MCF 10A (cell line): ENCODE measurements around the gene RRAGA. TPM values are rescaled to one million over a fixed set of nuclear protein-coding genes. Genes with fewer than 3 reads are reported as not detected.

Experiments used
- total RNA-seq: library from RNA; stranded (reverse); gene quantifications from 2 replicates; pipeline ENCODE4 v1.2.3, GENCODE V29; 2022

RRAGA gene
- total RNA-seq, 1 experiment from 2014 or later: 44.0 TPM

Other genes starting within 250 kb of the RRAGA start
- gene SAXO1, start 16.2 kb upstream of the RRAGA start, total RNA-seq: not detected in 2 replicates
- 15.8 and 16.2 TPM in 2 replicates for gene HAUS6, start 53.5 kb downstream of the RRAGA start, total RNA-seq
- not detected in 2 replicates for gene PLIN2, start 78.1 kb downstream of the RRAGA start, total RNA-seq
- 26.4 and 36.4 TPM in 2 replicates for gene DENND4C, start 181.3 kb downstream of the RRAGA start, total RNA-seq